K562 (cell line): Measurements from ENCODE around the gene C3AR1. TPM values are rescaled to one million over a fixed set of nuclear protein-coding genes. Genes with fewer than 3 reads are reported as not detected.

Experiments used
- ATAC-seq: fragments of 200-7000 bp; cut with Tn5 transposase; 3 replicates; pipeline ENCODE4 v1.9.1; 2020; ENCODE audit warnings: moderate library complexity
- BruUV-seq: library from RNA; stranded (reverse); fragments of 400-500 nt; replicated peaks from 2 replicates; lab custom pipeline; 2021; lab: Mats Ljungman, UMichigan
- CTCF ChIA-PET: fragments of 300-600 bp; formaldehyde crosslinking; extraction: SDS; loops from one replicate; lab custom pipeline; 2021; ENCODE audit warnings: low intra/inter-chr PET ratio; lab: Yijun Ruan, JAX
- POLR2A ChIA-PET: fragments of 300-600, 350-650 bp; sonication (Branson Sonifier 250); formaldehyde crosslinking; extraction: SDS; loops from one replicate; lab custom pipeline; 2021; ENCODE audit warnings: antibody characterized with exemption, inconsistent platforms; lab: Yijun Ruan, JAX
- DNase-seq, 4 experiments: peaks; one replicate each; pipeline versions ENCODE4 v3.0.0 to v3.0.0-alpha.2; 2011 to 2018; ENCODE audit warnings: low spot score in 3 of 4, mixed read lengths in 3 of 4; ENCODE audit errors: extremely low read depth in 1 of 4
- FAIRE-seq: peaks from 2 replicates; lab custom pipeline; 2011; peaks lifted over from hg19 to GRCh38; lab: Jason Lieb, UNC
- H2AFZ ChIP-seq: 2 replicates; pipeline ENCODE4 v1.6.0; 2011; ENCODE audit warnings: low read depth, low read length, control low read depth, inconsistent platforms
- H3K27ac ChIP-seq: fragments of 200-600 bp; 3 replicates; pipeline ENCODE4 v1.8.0; 2011; ENCODE audit warnings: low read depth, mild to moderate bottlenecking, control low read depth, inconsistent platforms, low read length, moderate library complexity, mixed read lengths; ENCODE audit errors: extremely low read depth
- H3K27me3 ChIP-seq, 2 experiments: fragments of 300-600 bp in 1 of 2; 2 replicates in 1 of 2; 3 replicates in 1 of 2; pipeline versions ENCODE4 v1.6.0 to v1.8.0; 2011; ENCODE audit warnings: inconsistent platforms in 2 of 2, low read length in 2 of 2, mild to moderate bottlenecking in 1 of 2, mixed read lengths in 1 of 2, moderate library complexity in 1 of 2; ENCODE audit not compliant: control insufficient read depth in 2 of 2, insufficient read depth in 2 of 2
- H3K36me3 ChIP-seq: fragments of 300-600 bp; 3 replicates; pipeline ENCODE4 v1.8.0; 2011; ENCODE audit warnings: mild to moderate bottlenecking, low read length, inconsistent platforms; ENCODE audit not compliant: control insufficient read depth, insufficient read depth
- H3K4me1 ChIP-seq, 2 experiments: fragments of 200-600 bp in 1 of 2; replicated peaks in 1 of 2; 2 replicates in 1 of 2; 3 replicates in 1 of 2; pipeline versions ENCODE4 v1.5.1 to v1.8.0; 2011; ENCODE audit warnings: inconsistent platforms in 2 of 2, low read length in 2 of 2, mild to moderate bottlenecking in 1 of 2, mixed read lengths in 1 of 2, moderate library complexity in 1 of 2; ENCODE audit not compliant: control insufficient read depth in 2 of 2, insufficient read depth in 2 of 2
- H3K4me2 ChIP-seq: 2 replicates; pipeline ENCODE4 v1.6.1; 2011; ENCODE audit warnings: low read length, control low read depth, inconsistent platforms, mixed read lengths; ENCODE audit not compliant: insufficient read depth
- H3K4me3 ChIP-seq: fragments of 200-600 bp; sonication (generic), shearing (Covaris generic); 2 replicates; pipeline ENCODE4 v1.5.1; 2016; ENCODE audit warnings: control low read depth, inconsistent platforms
- H3K79me2 ChIP-seq: fragments of 200-600 bp; 3 replicates; pipeline ENCODE4 v1.8.0; 2011; ENCODE audit warnings: low read length, inconsistent platforms; ENCODE audit not compliant: control insufficient read depth, insufficient read depth
- H3K9ac ChIP-seq, 2 experiments: 2 replicates each; pipeline versions ENCODE4 v1.6.0 to v1.6.1; 2011; ENCODE audit warnings: low read depth in 2 of 2, low read length in 2 of 2, control low read depth in 1 of 2, inconsistent platforms in 1 of 2, mild to moderate bottlenecking in 1 of 2, mixed read lengths in 1 of 2; ENCODE audit not compliant: insufficient read depth in 1 of 2
- H3K9me1 ChIP-seq: one replicate; pipeline ENCODE4 v1.6.0; 2011; ENCODE audit warnings: inconsistent platforms, mild to moderate bottlenecking, low read length, moderate library complexity; ENCODE audit not compliant: control insufficient read depth, insufficient read depth
- H3K9me3 ChIP-seq: replicated peaks from 2 replicates; pipeline ENCODE4 v1.5.1; 2011; ENCODE audit warnings: low read depth, low read length, inconsistent platforms; ENCODE audit not compliant: control insufficient read depth, insufficient read depth
- H4K20me1 ChIP-seq: replicated peaks from 2 replicates; pipeline ENCODE4 v1.6.1; 2011; ENCODE audit warnings: low read length, inconsistent platforms, mixed read lengths; ENCODE audit not compliant: control insufficient read depth, insufficient read depth
- CCNT2 ChIP-seq: IDR thresholded peaks from 2 replicates; pipeline ENCODE4 v1.6.1; 2011; ENCODE audit warnings: borderline replicate concordance, low read depth, mild to moderate bottlenecking, moderate library complexity, mixed read lengths, low read length; ENCODE audit not compliant: insufficient read length; ENCODE audit errors: extremely low read depth
- DACH1 ChIP-seq: fragments of 450-650 bp; IDR thresholded peaks from 2 replicates; pipeline ENCODE4 v1.6.1; 2018; ENCODE audit not compliant: partially characterized antibody
- HIVEP1 ChIP-seq: fragments of 250-450 bp; sonication (Bioruptor Pico); IDR thresholded peaks from 2 replicates; pipeline ENCODE4 v1.4.0; 2020; ENCODE audit warnings: mild to moderate bottlenecking
- HOXB6 ChIP-seq: fragments of 250-450 bp; sonication (Bioruptor Pico); IDR thresholded peaks from 2 replicates; pipeline ENCODE4 v1.5.1; 2022; ENCODE audit warnings: mild to moderate bottlenecking, borderline replicate concordance
- KDM2B ChIP-seq: fragments of 250-450 bp; sonication (Bioruptor Pico); IDR thresholded peaks from 2 replicates; pipeline ENCODE4 v1.8.0; 2021; ENCODE audit warnings: mild to moderate bottlenecking, moderate library complexity
- MYC ChIP-seq, 2 experiments: fragments of 250-450 bp in 1 of 2; sonication (Bioruptor Pico) in 1 of 2; IDR thresholded peaks; 2 replicates each; pipeline versions ENCODE4 v1.5.1 to v1.6.1; 2012 to 2021; ENCODE audit warnings: low read depth in 2 of 2, borderline replicate concordance in 1 of 2, improper control_type of control experiment in 1 of 2, low read length in 1 of 2, mild to moderate bottlenecking in 1 of 2, moderate library complexity in 1 of 2
- NCOA1 ChIP-seq: fragments of 450-650 bp; IDR thresholded peaks from 2 replicates; pipeline ENCODE4 v1.6.1; 2016; ENCODE audit warnings: low read depth
- PHB ChIP-seq: fragments of 250-450 bp; sonication (Bioruptor Pico); IDR thresholded peaks from 2 replicates; pipeline ENCODE4 v1.5.0; 2021
- TEAD4 ChIP-seq, 2 experiments: sonication (generic) in 1 of 2; formaldehyde crosslinking in 1 of 2; IDR thresholded peaks; 2 replicates each; pipeline versions ENCODE4 v1.6.1 to v1.8.0; 2012 to 2022; ENCODE audit warnings: borderline replicate concordance in 1 of 2, inconsistent platforms in 1 of 2, low read length in 1 of 2, mild to moderate bottlenecking in 1 of 2, missing genetic modification reagents in 1 of 2
- ZNF282 ChIP-seq: sonication (generic); formaldehyde crosslinking; IDR thresholded peaks from 2 replicates; pipeline ENCODE4 v1.8.1; 2023; ENCODE audit warnings: missing genetic modification reagents
- ZNF384 ChIP-seq: IDR thresholded peaks from 2 replicates; pipeline ENCODE4 v1.6.1; 2012; ENCODE audit warnings: low read depth, low read length, improper control_type of control experiment
- ZNF551 ChIP-seq: fragments of 250-450 bp; sonication (Bioruptor Pico); IDR thresholded peaks from 2 replicates; pipeline ENCODE4 v1.5.0; 2021; ENCODE audit warnings: mild to moderate bottlenecking, moderate library complexity
- WGBS: fragments of 100-300 bp; shearing (Covaris generic); methylation state at CpG from one replicate; pipeline ENCODE4 v1.1.6; 2016; ENCODE audit warnings: low coverage, mixed read lengths; ENCODE audit not compliant: insufficient coverage; ENCODE audit errors: missing lambda C conversion rate; 5-methylcytosine and 5-hydroxymethylcytosine counted together
- in situ Hi-C: fragments of 300-500 bp; cut with MboI; formaldehyde crosslinking; loops from 4 replicates; pipeline ENCODE4 v1.15.0; 2018; ENCODE audit warnings: inconsistent platforms, mixed read lengths
- intact Hi-C: fragments of 100-400 bp; cut with micrococcal nuclease; formaldehyde crosslinking; loops from 2 replicates; pipeline ENCODE4 v1.14.2; 2022
- polyA plus RNA-seq, 8 experiments: library from polyadenylated mRNA; depleted of rRNA in 4 of 8; stranded (reverse) in 5 of 8; unstranded in 3 of 8; fragments of >200 nt; fragmentation: Nextera tagmentation in 2 of 8; fragmentation: Illumina TruSeq in 1 of 8; extraction: Ambion mirVana in 2 of 8; extraction: Trizol in 1 of 8; gene quantifications; 2 replicates each; pipeline versions ENCODE4 v1.2.1 to v1.2.3, GENCODE V29; 2011 to 2014; ENCODE audit warnings: inconsistent platforms in 1 of 8, missing spikeins in 1 of 8
- total RNA-seq, 7 experiments: library from RNA; depleted of rRNA in 6 of 7; stranded (reverse); fragments of >200 nt in 6 of 7; fragmentation: Illumina TruSeq in 2 of 7; extraction: Trizol in 2 of 7; gene quantifications; 2 replicates each; pipeline versions ENCODE4 v1.2.1 to v1.2.3, GENCODE V29; 2011 to 2021; ENCODE audit warnings: low replicate concordance in 1 of 7
- TF ChIP-seq, protein P1 (sequence below), 2 experiments: fragments of 250-450 bp in 1 of 2; fragments of 450-650 bp in 1 of 2; sonication (Bioruptor Pico) in 1 of 2; IDR thresholded peaks; 2 replicates each; pipeline versions ENCODE4 v1.6.1 to v1.8.0; 2016 to 2021; ENCODE audit warnings: mild to moderate bottlenecking in 2 of 2, moderate library complexity in 2 of 2, missing compliant biosample characterization in 1 of 2, missing genetic modification characterization in 1 of 2

The C3AR1 gene
- total and polyA plus RNA-seq, 9 of the 15 experiments (the other 6 are each of a cell fraction or from before 2014, with no cell fraction given) = 2.2 to 12.9 (median 5.3) TPM

DNA sequence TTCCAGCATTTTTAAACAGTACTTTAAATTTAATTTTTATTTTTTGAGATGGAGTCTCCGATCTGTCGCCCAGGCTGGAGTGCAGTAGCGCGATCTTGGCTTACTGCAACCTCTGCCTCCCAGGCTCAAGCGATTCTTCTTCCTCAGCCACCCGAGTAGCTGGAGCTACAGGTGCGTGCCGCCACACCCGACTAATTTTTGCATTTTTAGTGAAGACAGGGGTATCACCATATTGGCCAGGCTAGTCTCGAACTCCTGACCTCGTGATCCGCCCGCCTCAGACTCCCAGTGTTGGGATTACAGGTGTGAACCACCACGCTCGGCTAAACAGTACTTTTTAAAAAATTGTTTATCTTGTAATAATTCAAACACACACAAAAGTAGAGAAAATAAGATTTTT lies 37.9 kb downstream of the C3AR1 start:
- H2AFZ ChIP-seq = peak overlapping the region; percentile 84
- ChIA-PET POLR2A (no interaction called here), CTCF (no interaction called here)
- H3K36me3 ChIP-seq = no peaks in the 10 kb centered on the region
- H3K9me1 ChIP-seq = no peaks in the 10 kb centered on the region
- in situ Hi-C loops (no loop called here), intact Hi-C loops (no loop called here)
- H4K20me1 ChIP-seq = no peaks in the 10 kb centered on the region
- TF ChIP-seq, protein P1, sequence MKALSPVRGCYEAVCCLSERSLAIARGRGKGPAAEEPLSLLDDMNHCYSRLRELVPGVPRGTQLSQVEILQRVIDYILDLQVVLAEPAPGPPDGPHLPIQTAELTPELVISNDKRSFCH (CRISPR knock-in tag; IDR thresholded peaks at IDR 0.05) = no peak
- TF ChIP-seq, protein P1 (tag; IDR thresholded peaks at IDR 0.05) = no peak
- TF ChIP-seq HIVEP1 (CRISPR knock-in tag) = no peak
- TF ChIP-seq CCNT2 = no peak
- TF ChIP-seq TEAD4 (IDR thresholded peaks at IDR 0.05; ENCODE audit: low read length) = no peak
- no peak for TF ChIP-seq TEAD4 (CRISPR knock-in tag; IDR thresholded peaks at IDR 0.05; ENCODE audit: borderline replicate concordance)
- no peak for TF ChIP-seq MYC (IDR thresholded peaks at IDR 0.05; ENCODE audit: low read depth, low read length)
- no peak for TF ChIP-seq MYC (CRISPR knock-in tag; IDR thresholded peaks at IDR 0.05; ENCODE audit: borderline replicate concordance, low read depth)
- TF ChIP-seq KDM2B (CRISPR knock-in tag) = no peak
- no peak for TF ChIP-seq ZNF384
- TF ChIP-seq ZNF282 (CRISPR knock-in tag) = no peak
- no peak for TF ChIP-seq PHB
- no peak for TF ChIP-seq DACH1
- no peak for TF ChIP-seq HOXB6 (CRISPR knock-in tag)
- TF ChIP-seq NCOA1 = no peak
- TF ChIP-seq ZNF551 (CRISPR knock-in tag) = no peak
- BruUV-seq = no TSS peak
- H3K9ac ChIP-seq = peak overlapping the region; percentile 64 to 67
- ATAC-seq (no peak), DNase-seq (no peak), FAIRE-seq (no peak)
- H3K4me3 ChIP-seq = peak overlapping the region; percentile 12; the same call in 1 of the 2 replicates
- no peaks in the 10 kb centered on the region for H3K27me3 ChIP-seq
- no peaks in the 10 kb centered on the region for H3K9me3 ChIP-seq
- peak overlapping the region; percentile 98 for H3K27ac ChIP-seq
- H3K4me1 ChIP-seq = peaks cover 4 to 29% of the 10 kb centered on the region in 2 experiments; a peak in 4 of 5 replicates
- peaks cover 51% of the 10 kb centered on the region for H3K79me2 ChIP-seq
- H3K4me2 ChIP-seq = peak overlapping the region; percentile 79
- 36% methylated on average over 13 of the region's 15 CpGs for WGBS
